ENCODE data around the gene ZNF385A. TPM values are rescaled to one million over a fixed set of nuclear protein-coding genes. Genes with fewer than 3 reads are reported as not detected.
"Not testable (repeated sequence)": the region's sequence is repeated elsewhere in the genome, so short reads cannot be mapped to it uniquely, and the experiment has no call there.

Gene ZNF385A
- total RNA-seq, 2 experiments from 2014 or later = 0.38 to 1.2 TPM

DNA sequence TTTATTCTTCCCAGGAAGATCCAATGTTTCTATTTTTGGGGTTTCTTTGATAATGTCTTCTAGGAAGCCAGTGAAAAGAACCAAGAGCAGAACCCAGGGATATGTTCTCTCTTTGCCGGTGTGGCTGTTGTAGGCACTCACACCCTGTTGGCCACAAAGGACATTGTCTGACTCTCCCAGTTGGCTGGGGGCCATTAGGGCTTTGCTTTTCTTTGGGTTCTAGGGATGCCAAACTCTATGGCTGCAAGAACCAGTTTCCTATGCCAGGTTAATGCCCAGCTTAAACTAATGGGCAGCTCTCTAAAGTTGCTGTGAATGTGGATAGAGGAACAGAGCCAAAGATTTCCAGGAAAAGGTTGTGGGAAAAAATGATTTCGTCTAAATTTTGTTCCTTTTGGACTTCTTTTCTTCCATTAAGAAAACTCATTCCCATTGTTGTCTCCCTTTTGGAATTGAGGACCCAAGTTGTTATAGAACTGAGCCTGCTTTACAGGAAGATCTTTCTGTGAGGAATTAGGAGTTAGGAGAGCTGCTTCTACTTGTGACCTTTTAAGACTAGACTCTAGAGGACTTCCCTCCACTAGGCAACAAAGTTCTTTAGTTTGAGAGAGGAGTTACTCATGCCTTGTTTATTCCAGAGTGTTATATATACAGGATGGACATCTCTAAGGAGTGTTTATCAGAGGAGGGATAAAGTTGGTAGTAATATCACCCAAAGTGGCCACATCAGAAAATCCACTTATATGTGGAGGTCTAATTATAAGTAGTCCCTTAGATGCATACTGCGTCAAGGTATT lies 46.5 kb downstream of the ZNF385A start:
- Mint-ChIP-seq H3K36me3 (ENCODE audit: low read depth) (peaks cover 27% of the 10 kb centered on the region), H3K27me3 (no peaks in the 10 kb centered on the region), H3K27ac (no peak overlapping the region), H3K4me1 (peaks cover 10% of the 10 kb centered on the region), H3K9me3 (no peaks in the 10 kb centered on the region), H3K4me3 (no peak overlapping the region)
- ChIA-PET CTCF (interaction anchor here (0.9 to 7.0 kb wide), 9 partner anchors 12 to 97 kb away, joined by 3 to 105 read pairs (median 6); partner anchors contain the start of gene COPZ1), POLR2A (interaction anchor here (0.6 to 6.1 kb wide), 5 partner anchors 9 to 58 kb away, joined by 3 to 30 read pairs (median 3); partner anchors contain the start of genes CBX5, COPZ1 and HNRNPA1)
- no peak for DNase-seq

DNA sequence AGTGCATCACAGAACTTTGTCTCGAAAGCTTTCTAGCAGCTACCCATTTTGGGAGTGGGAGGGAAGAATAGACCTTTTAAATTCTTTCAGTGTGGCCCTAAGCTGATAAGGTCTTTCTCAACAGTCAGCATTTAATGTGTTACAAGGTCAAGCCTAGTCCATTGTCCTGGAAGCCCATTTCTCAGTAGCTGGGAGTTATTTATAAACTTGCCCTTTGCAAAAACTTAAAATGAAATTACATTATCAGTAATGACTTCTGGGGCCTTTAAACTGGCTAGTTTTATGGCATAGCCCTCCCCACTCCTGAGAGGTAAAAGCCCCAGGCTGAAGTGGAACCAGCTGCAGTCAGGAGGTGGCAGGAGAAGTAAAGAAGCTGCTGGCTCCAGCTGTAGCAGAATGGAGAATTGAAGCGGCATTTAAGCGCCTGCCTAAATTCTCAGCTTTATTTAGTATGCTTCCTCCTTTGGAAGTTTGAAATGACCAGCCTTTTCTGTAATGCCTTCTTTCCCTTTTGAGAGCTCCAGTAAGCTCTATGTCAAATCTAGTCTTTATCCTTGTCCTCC lies 47.2 kb downstream of the ZNF385A start:
- Mint-ChIP-seq H3K9me3 (no peaks in the 10 kb centered on the region), H3K36me3 (ENCODE audit: low read depth) (peaks cover 20% of the 10 kb centered on the region), H3K27ac (no peak overlapping the region), H3K4me3 (no peak overlapping the region), H3K27me3 (no peaks in the 10 kb centered on the region), H3K4me1 (peaks cover 10% of the 10 kb centered on the region)
- DNase-seq = no peak
- CTCF ChIA-PET = interaction anchor here (0.7 to 7.0 kb wide), 14 partner anchors 11 to 157 kb away, joined by 3 to 105 read pairs (median 6); partner anchors contain the start of genes COPZ1 and NFE2
- POLR2A ChIA-PET = interaction anchor here (0.6 to 6.1 kb wide), 5 partner anchors 10 to 57 kb away, joined by 3 to 30 read pairs (median 3); partner anchors contain the start of genes CBX5, COPZ1 and HNRNPA1

DNA sequence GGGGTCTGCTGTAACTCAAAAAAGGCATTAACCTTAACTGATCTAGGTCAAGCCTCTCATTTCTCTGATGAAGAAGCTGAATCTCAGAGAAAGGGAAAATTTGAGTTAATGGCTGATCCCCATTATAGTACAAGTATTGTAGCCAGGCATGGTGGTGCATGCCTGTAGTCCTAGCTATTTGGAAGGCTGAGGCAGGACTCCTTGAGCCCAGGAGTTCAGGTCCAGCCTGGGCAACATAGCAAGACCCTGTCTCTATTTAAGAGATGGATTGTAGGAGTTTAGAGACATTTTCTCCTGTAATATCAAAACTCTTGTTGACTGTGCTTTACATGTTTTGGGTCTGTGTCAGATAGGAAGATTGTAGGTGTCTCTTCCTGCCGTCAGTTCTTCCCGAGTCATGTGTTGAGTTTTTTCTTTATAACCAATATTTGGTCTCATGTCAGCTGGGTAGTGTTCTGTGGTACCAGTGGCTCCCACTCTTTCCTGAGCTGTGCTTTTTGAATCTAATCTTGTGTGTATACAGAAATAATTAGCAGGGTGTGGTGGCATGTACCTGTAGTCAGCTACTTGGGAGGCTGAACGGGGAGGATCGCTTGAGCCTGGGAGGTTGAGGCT lies 51.0 kb downstream of the ZNF385A start:
- H3K27me3 Mint-ChIP-seq = no peaks in the 10 kb centered on the region
- no peak overlapping the region for H3K4me3 Mint-ChIP-seq
- peak overlapping the region; percentile 16 for H3K27ac Mint-ChIP-seq
- ChIA-PET CTCF (interaction anchor here (0.9 to 7.0 kb wide), 11 partner anchors 7 to 106 kb away, joined by 3 to 105 read pairs (median 5); partner anchors contain the start of gene COPZ1), POLR2A (interaction anchor here (1.1 to 6.1 kb wide), 7 partner anchors 9 to 53 kb away, joined by 3 to 30 read pairs (median 5); partner anchors contain the start of genes CBX5, COPZ1 and HNRNPA1)
- H3K36me3 Mint-ChIP-seq (ENCODE audit: low read depth) = peaks cover 14% of the 10 kb centered on the region
- H3K4me1 Mint-ChIP-seq = peaks cover 42% of the 10 kb centered on the region
- DNase-seq = no peak
- H3K9me3 Mint-ChIP-seq = no peaks in the 10 kb centered on the region

DNA sequence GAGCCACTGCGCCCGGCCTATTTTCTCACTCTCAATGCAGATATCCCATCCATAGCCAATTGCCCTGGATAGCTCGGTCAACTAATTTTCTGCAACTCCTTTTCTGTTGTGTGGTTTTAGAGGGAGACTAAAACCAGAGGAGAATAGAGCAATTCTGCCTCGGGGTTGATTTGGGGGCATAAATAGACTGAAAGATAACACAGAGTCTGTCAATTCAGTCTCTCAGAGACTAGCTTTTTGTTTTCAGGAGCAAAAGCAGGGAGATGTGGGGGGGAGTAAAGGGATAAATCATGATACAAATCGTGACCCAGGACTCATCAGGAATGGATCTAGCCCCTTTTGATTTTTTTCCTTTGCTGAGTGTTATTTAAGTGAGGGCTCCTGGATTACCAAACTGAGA lies 53.1 kb downstream of the ZNF385A start:
- no peak overlapping the region for H3K4me3 Mint-ChIP-seq
- H3K9me3 Mint-ChIP-seq = no peaks in the 10 kb centered on the region
- H3K27ac Mint-ChIP-seq = peak overlapping the region; percentile 70
- no peaks in the 10 kb centered on the region for H3K27me3 Mint-ChIP-seq
- H3K4me1 Mint-ChIP-seq = peaks cover 57% of the 10 kb centered on the region
- POLR2A ChIA-PET = no interaction called here
- DNase-seq = no peak
- CTCF ChIA-PET = interaction anchor here (1.8 kb wide), 1 partner anchor 68 kb away, joined by 7 read pairs; no protein-coding TSS in a partner anchor
- peaks cover 14% of the 10 kb centered on the region for H3K36me3 Mint-ChIP-seq (ENCODE audit: low read depth)

DNA sequence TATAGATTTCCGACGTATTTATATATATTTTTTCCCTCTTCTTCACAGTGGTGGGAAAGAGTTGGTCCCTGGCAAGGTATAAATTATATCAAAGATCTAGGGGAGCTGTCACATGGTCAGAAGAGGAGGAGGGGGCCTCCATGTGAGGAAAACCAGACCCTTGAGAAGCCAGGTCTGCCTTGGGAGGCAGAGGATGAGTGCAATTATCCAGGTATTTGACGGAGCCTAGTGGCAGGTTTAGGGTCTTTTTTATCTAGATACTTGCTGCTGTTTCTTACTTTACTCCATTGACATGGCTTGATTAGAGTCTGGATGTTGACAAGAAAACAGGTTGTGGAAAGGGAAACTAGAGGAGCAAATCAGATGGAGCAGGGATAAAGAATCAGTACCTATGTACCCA lies 54.1 kb downstream of the ZNF385A start:
- peak overlapping the region; percentile 70 for H3K27ac Mint-ChIP-seq
- H3K36me3 Mint-ChIP-seq (ENCODE audit: low read depth) = peaks cover 11% of the 10 kb centered on the region
- no peaks in the 10 kb centered on the region for H3K9me3 Mint-ChIP-seq
- no peak overlapping the region for H3K4me3 Mint-ChIP-seq
- ChIA-PET POLR2A (interaction anchor here (1.1 kb wide), 1 partner anchor 47 kb away, joined by 3 read pairs; no protein-coding TSS in a partner anchor), CTCF (interaction anchor here (1.8 kb wide), 1 partner anchor 69 kb away, joined by 7 read pairs; no protein-coding TSS in a partner anchor)
- H3K27me3 Mint-ChIP-seq = no peaks in the 10 kb centered on the region
- peaks cover 62% of the 10 kb centered on the region for H3K4me1 Mint-ChIP-seq
- DNase-seq = no peak

DNA sequence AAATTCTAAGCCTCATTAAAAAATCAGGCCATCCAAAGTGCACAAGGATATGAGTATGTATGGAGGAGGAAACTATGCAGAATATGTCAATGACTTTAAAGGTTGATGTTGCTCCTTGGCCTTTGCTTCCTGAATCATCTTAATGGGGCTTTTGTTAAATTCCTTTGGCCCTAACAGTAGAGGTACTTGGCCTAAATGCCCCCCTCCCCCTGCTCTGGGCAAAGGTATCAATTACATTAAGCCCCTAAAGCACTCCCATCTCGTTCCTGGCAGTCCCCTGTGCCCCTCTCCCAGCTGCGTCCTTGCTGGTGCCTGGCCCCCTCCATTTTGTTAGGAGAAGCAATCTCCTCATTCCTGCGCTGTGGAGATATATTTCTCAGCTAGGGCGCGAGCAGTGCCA lies 54.8 kb downstream of the ZNF385A start:
- CTCF ChIA-PET = interaction anchor here (1.0 kb wide), 1 partner anchor 51 kb away, joined by 6 read pairs; no protein-coding TSS in a partner anchor
- H3K27ac Mint-ChIP-seq = peak overlapping the region; percentile 35
- H3K4me3 Mint-ChIP-seq = no peak overlapping the region
- H3K36me3 Mint-ChIP-seq (ENCODE audit: low read depth) = peaks cover 17% of the 10 kb centered on the region
- H3K27me3 Mint-ChIP-seq = no peaks in the 10 kb centered on the region
- DNase-seq = no peak
- H3K4me1 Mint-ChIP-seq = peaks cover 67% of the 10 kb centered on the region
- POLR2A ChIA-PET = interaction anchor here (1.1 to 2.5 kb wide), 3 partner anchors 29 to 50 kb away, joined by 3 to 7 read pairs (median 5); no protein-coding TSS in a partner anchor
- no peaks in the 10 kb centered on the region for H3K9me3 Mint-ChIP-seq

DNA sequence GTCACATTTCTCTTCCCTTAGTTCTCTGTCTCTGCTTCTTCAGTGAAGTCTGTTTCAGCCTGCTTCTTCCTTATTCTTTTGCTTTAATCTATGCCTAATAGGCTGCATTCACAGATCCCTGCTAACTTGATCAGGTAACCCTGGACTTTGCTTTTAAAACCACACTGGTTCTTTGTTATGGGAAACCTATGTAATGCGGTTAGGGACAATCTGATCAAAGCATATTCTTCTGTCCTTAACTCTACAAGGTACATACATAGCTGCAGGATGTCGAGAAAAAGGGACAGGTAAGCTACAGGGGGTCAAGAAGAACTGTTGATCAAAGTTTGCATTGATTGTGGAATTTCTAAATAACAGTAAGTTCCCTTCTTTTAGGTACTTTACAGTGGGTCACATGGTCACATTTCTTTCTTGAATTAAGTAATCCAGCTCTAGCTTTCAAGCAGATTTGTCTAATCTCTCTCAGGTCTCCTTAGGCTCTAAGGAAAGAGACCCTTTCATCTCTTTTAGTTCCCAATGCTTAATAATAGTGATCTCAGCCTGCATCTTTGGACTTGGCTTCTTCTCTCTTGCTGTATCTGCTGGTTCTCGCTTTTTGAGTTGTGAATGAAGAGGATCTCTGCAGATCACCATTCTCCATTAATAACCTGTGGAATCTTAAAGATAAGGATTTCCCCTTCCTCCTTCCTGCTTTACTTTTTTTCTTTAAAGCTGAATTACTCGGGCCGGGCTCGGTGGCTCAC lies 55.8 kb downstream of the ZNF385A start:
- peaks cover 71% of the 10 kb centered on the region for H3K4me1 Mint-ChIP-seq
- no peak for DNase-seq
- ChIA-PET POLR2A (interaction anchor here (0.7 to 2.5 kb wide), 4 partner anchors 30 to 51 kb away, joined by 3 to 7 read pairs (median 4); no protein-coding TSS in a partner anchor), CTCF (interaction anchor here (0.8 to 5.1 kb wide), 6 partner anchors 7 to 71 kb away, joined by 3 to 105 read pairs (median 6); no protein-coding TSS in a partner anchor)
- peak overlapping the region; percentile 55 for H3K27ac Mint-ChIP-seq
- H3K4me3 Mint-ChIP-seq = no peak overlapping the region
- H3K9me3 Mint-ChIP-seq = no peaks in the 10 kb centered on the region
- H3K27me3 Mint-ChIP-seq = no peaks in the 10 kb centered on the region
- H3K36me3 Mint-ChIP-seq (ENCODE audit: low read depth) = peaks cover 17% of the 10 kb centered on the region

DNA sequence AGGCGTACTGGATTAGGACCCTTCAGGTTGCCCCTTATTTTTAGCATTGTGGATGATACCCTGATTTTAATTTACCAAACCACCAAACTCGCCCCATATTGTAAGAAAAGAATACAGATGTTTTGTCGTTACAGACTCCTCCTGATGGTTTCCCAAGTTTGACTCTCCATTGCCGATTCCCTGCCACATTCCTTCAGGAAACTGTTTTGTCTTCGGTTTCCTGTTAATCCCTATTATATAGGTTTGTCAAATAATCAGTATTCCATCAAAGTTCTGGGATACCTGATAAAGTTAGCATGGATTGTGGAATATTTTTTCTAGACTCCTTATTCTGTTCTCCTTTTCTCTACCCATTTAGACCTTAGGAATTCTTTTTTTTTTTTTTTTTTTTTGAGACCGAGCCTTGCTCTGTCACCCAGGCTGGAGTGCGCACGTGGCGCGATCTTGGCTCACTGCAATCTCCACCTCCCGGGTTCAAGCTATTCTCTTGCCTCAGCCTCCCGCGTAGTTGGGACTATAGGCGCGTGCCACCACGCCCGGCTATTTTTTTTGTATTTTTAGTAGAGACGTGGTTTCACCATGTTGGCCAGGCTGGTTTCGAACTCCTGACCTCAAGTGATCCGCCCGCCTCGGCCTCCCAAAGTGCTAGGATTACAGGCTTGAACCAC lies 59.0 kb downstream of the ZNF385A start:
- Mint-ChIP-seq H3K36me3 (ENCODE audit: low read depth) (peaks cover 17% of the 10 kb centered on the region), H3K4me3 (peak overlapping the region; percentile 92), H3K4me1 (peaks cover 52% of the 10 kb centered on the region), H3K27ac (peak overlapping the region; percentile 91)
- not testable (repeated sequence) for H3K9me3 Mint-ChIP-seq, DNase-seq, H3K27me3 Mint-ChIP-seq
- ChIA-PET POLR2A (interaction anchor here (0.8 to 2.7 kb wide), 14 partner anchors 8 to 108 kb away, joined by 3 to 28 read pairs (median 6); partner anchors contain the start of genes CBX5 and HNRNPA1), CTCF (interaction anchor here (0.6 to 5.3 kb wide), 49 partner anchors 10 to 1648 kb away, joined by 3 to 105 read pairs (median 4); partner anchors contain the start of genes CBX5, HNRNPA1, NCKAP1L and NFE2)

DNA sequence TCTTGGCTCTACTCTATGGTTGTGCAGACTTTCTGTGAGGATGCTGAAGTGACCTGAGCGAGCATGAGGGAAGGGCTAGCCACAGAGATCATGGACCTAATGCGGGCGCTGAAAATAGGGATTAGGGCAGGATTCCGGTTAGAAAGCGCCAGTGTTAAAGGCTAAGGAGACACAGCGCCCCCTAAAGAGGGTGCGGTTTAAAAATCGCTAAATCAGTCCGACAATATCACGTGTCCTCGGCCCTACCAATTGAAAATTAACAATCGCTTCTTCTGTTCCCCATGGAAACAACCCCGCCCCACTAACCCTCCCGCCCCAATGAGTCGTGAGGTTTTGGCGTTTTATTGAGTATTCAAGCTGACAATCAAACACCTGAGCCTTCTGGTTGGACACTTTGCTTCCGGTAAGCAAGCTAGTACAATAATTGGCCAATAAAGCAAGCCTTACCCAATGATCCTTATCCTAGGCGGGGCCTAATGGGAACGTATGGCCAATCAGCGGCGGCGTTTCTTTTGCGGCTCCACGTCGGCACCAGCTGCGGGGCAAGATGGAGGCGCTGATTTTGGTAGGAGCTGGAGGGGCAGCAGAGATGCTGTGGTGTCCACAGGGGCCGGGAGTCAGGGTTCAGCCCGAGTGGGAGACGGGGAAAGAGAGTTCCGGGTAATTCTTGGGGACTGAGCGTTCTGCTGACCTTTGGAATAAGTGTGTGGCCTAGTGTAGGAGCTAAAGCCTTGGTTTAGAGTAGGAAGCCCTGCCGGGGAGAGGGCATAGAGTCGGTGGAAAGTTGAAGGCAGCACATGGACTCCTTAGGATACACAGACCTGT lies 59.7 kb downstream of the ZNF385A start, which contains the start of gene COPZ1:
COPZ1 (plus strand) TSS at position 515 of the 825 bp plus-strand sequence; CDS start at position 548, 33 bp downstream.
- Mint-ChIP-seq H3K27me3 (no peaks in the 10 kb centered on the region), H3K36me3 (ENCODE audit: low read depth) (peaks cover 15% of the 10 kb centered on the region), H3K4me3 (peak within 1 kb of the TSS; percentile 92), H3K4me1 (peaks cover 45% of the 10 kb centered on the region), H3K27ac (peak within 1 kb of the TSS; percentile 91), H3K9me3 (no peaks in the 10 kb centered on the region)
- peak; percentile 96 for DNase-seq
- CTCF ChIA-PET = interaction anchor here (0.6 to 5.3 kb wide), 51 partner anchors 11 to 1649 kb away, joined by 3 to 105 read pairs (median 4); partner anchors contain the start of genes CBX5, HNRNPA1, NCKAP1L and NFE2
- POLR2A ChIA-PET = interaction anchor here (0.8 to 2.7 kb wide), 15 partner anchors 9 to 108 kb away, joined by 3 to 28 read pairs (median 4); partner anchors contain the start of genes CBX5 and HNRNPA1

DNA sequence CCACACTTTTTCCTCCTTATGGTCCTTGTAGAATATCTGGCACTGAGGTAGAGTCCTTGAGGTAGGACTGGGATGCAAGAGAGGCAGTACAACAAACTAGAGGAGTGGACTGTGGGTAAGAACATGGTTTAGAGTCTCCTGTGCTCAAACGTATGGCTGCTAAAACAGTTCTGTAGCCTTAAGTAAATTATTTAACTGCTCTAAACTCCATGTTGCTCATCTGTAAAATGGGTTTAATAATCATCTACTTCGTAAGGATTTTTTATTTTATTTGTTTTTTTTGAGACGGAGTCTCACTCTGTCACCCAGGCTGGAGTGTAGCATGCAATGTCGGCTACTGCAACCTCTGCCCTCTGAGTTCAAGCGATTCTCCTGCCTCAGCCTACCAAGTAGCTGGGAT lies 63.2 kb downstream of the ZNF385A start:
- POLR2A ChIA-PET = no interaction called here
- DNase-seq = no peak
- CTCF ChIA-PET = interaction anchor here (0.6 to 5.3 kb wide), 7 partner anchors 12 to 70 kb away, joined by 3 to 72 read pairs (median 4); no protein-coding TSS in a partner anchor
- Mint-ChIP-seq H3K36me3 (ENCODE audit: low read depth) (peaks cover 6% of the 10 kb centered on the region), H3K27me3 (peaks cover 3% of the 10 kb centered on the region), H3K9me3 (no peaks in the 10 kb centered on the region), H3K4me3 (no peak overlapping the region), H3K27ac (no peak overlapping the region), H3K4me1 (peaks cover 16% of the 10 kb centered on the region)

All from activated CD4-positive, alpha-beta memory T cell treated with anti-CD3 and anti-CD28 coated beads, Interleukin-2, amount 10 ng/mL, durations not matched to agents 7 days and 5 days (primary cell).